HEK293 (cell line): ENCODE measurements around the gene AGXT.

Experiments used
- CTCF ChIA-PET: fragments of 350-600 bp; formaldehyde crosslinking; extraction: SDS; loops from one replicate; lab custom pipeline; 2021; ENCODE audit warnings: antibody characterized with exemption; lab: Yijun Ruan, JAX
- POLR2A ChIA-PET: fragments of 300-600 bp; formaldehyde crosslinking; extraction: SDS; loops from one replicate; lab custom pipeline; 2020; ENCODE audit warnings: antibody characterized with exemption, inconsistent platforms; lab: Yijun Ruan, JAX
- H3K27ac ChIP-seq: fragments of 200-500 bp; sonication (Bioruptor generic); 2 replicates; pipeline ENCODE4 v1.5.1; 2014; ENCODE audit warnings: low read depth, low read length, control low read depth, inconsistent platforms; ENCODE audit errors: extremely low read depth
- H3K36me3 ChIP-seq, 2 experiments: fragments of 200-500 bp in 1 of 2; sonication (Bioruptor generic) in 1 of 2; 1 replicate in 1 of 2; 2 replicates in 1 of 2; pipeline ENCODE4 v1.5.1; 2014 to 2017; ENCODE audit warnings: inconsistent platforms in 2 of 2, low read length in 2 of 2; ENCODE audit not compliant: control insufficient read depth in 2 of 2, insufficient read depth in 1 of 2
- H3K4me1 ChIP-seq: fragments of 200-500 bp; sonication (Bioruptor generic); 2 replicates; pipeline ENCODE4 v1.5.1; 2014; ENCODE audit warnings: mild to moderate bottlenecking, low read length, inconsistent platforms; ENCODE audit not compliant: control insufficient read depth, insufficient read depth
- H3K4me3 ChIP-seq: 2 replicates; pipeline ENCODE4 v1.5.1; 2011; ENCODE audit warnings: low read depth, mild to moderate bottlenecking, control low read depth, low read length, moderate library complexity
- H3K9me3 ChIP-seq: fragments of 200-500 bp; sonication (Bioruptor generic); 2 replicates; pipeline ENCODE4 v1.5.1; 2014; ENCODE audit warnings: low read depth, low read length, inconsistent platforms; ENCODE audit not compliant: control insufficient read depth, insufficient read depth
- ELK4 ChIP-seq: IDR thresholded peaks from 2 replicates; pipeline ENCODE4 v1.6.1; 2011; ENCODE audit warnings: mild to moderate bottlenecking, low read depth, low read length, borderline replicate concordance
- KLF7 ChIP-seq: fragments of 450-650 bp; formaldehyde crosslinking; IDR thresholded peaks from 2 replicates; pipeline ENCODE4 v1.5.1; 2016; ENCODE audit warnings: missing biosample characterization, missing genetic modification characterization, borderline replicate concordance
- REPIN1 ChIP-seq: fragments of 450-650 bp; formaldehyde crosslinking; IDR thresholded peaks from 2 replicates; pipeline ENCODE4 v1.5.1; 2017; ENCODE audit warnings: missing biosample characterization, missing genetic modification characterization, low read depth
- SALL2 ChIP-seq: fragments of 450-650 bp; formaldehyde crosslinking; IDR thresholded peaks from 2 replicates; pipeline ENCODE4 v1.5.0; 2017; ENCODE audit warnings: missing biosample characterization, mild to moderate bottlenecking, missing genetic modification characterization, borderline replicate concordance
- ZBTB44 ChIP-seq: fragments of 450-650 bp; IDR thresholded peaks from 2 replicates; pipeline ENCODE4 v1.5.1; 2018; ENCODE audit warnings: missing biosample characterization, mild to moderate bottlenecking, missing genetic modification characterization
- ZFHX2 ChIP-seq: fragments of 450-650 bp; formaldehyde crosslinking; conservative IDR thresholded peaks from 2 replicates; pipeline ENCODE4 v1.5.1; 2016; ENCODE audit warnings: missing biosample characterization, missing genetic modification characterization
- ZNF121 ChIP-seq: fragments of 450-650 bp; formaldehyde crosslinking; IDR thresholded peaks from 2 replicates; pipeline ENCODE4 v1.5.1; 2016; ENCODE audit warnings: missing biosample characterization, missing genetic modification characterization
- ZNF174 ChIP-seq: fragments of 450-650 bp; formaldehyde crosslinking; IDR thresholded peaks from 2 replicates; pipeline ENCODE4 v1.5.0; 2017; ENCODE audit warnings: missing biosample characterization, mild to moderate bottlenecking, missing genetic modification characterization
- ZNF2 ChIP-seq: fragments of 450-650 bp; formaldehyde crosslinking; IDR thresholded peaks from 2 replicates; pipeline ENCODE4 v1.5.1; 2016; ENCODE audit warnings: missing biosample characterization, missing genetic modification characterization
- ZNF366 ChIP-seq: fragments of 450-650 bp; formaldehyde crosslinking; conservative IDR thresholded peaks from 2 replicates; pipeline ENCODE4 v1.5.1; 2016; ENCODE audit warnings: missing biosample characterization, missing genetic modification characterization
- ZNF391 ChIP-seq: fragments of 450-650 bp; formaldehyde crosslinking; IDR thresholded peaks from 2 replicates; pipeline ENCODE4 v1.5.1; 2016; ENCODE audit warnings: low read depth, missing biosample characterization, missing genetic modification characterization, borderline replicate concordance
- ZNF426 ChIP-seq: fragments of 450-650 bp; formaldehyde crosslinking; IDR thresholded peaks from 2 replicates; pipeline ENCODE4 v1.5.1; 2017; ENCODE audit warnings: missing biosample characterization, missing genetic modification characterization, mild to moderate bottlenecking, inconsistent platforms, moderate library complexity
- ZNF501 ChIP-seq: fragments of 450-650 bp; formaldehyde crosslinking; IDR thresholded peaks from 2 replicates; pipeline ENCODE4 v1.5.1; 2016; ENCODE audit warnings: missing biosample characterization, missing genetic modification characterization
- ZNF600 ChIP-seq: fragments of 450-650 bp; formaldehyde crosslinking; IDR thresholded peaks from 2 replicates; pipeline ENCODE4 v1.5.1; 2016; ENCODE audit warnings: missing biosample characterization, missing genetic modification characterization
- ZNF654 ChIP-seq: fragments of 450-650 bp; formaldehyde crosslinking; IDR thresholded peaks from 2 replicates; pipeline ENCODE4 v1.5.1; 2016; ENCODE audit warnings: low read depth, missing biosample characterization, missing genetic modification characterization
- ZNF76 ChIP-seq: fragments of 450-650 bp; formaldehyde crosslinking; IDR thresholded peaks from 2 replicates; pipeline ENCODE4; 2016; ENCODE audit warnings: low read depth, missing biosample characterization, missing genetic modification characterization, borderline replicate concordance
- TF ChIP-seq, protein P1 (sequence below): fragments of 450-650 bp; formaldehyde crosslinking; IDR thresholded peaks from 2 replicates; pipeline ENCODE4 v1.5.1; 2016; ENCODE audit warnings: missing biosample characterization, missing genetic modification characterization
- TF ChIP-seq, protein P2 (sequence below): fragments of 450-650 bp; formaldehyde crosslinking; IDR thresholded peaks from 2 replicates; pipeline ENCODE4 v1.5.1; 2016; ENCODE audit warnings: missing biosample characterization, missing genetic modification characterization
- TF ChIP-seq, protein P3 (sequence below): fragments of 450-650 bp; formaldehyde crosslinking; IDR thresholded peaks from 2 replicates; pipeline ENCODE4 v1.5.1; 2016; ENCODE audit warnings: missing biosample characterization, missing genetic modification characterization

Gene AGXT

GRCh38 chr2:240914645-240915525 lies 46.3 kb downstream of the AGXT start:
- Histone ChIP-seq H3K4me1 (0 out of 2 replicates have a peak, but pooled peaks cover 2% of the 10 kb centered on the region), H3K36me3 (no peaks in the 10 kb centered on the region), H3K4me3 (no peak overlapping the region), H3K27ac (no peak overlapping the region), H3K9me3 (no peaks in the 10 kb centered on the region)
- ChIA-PET POLR2A (interaction anchor here (1.3 kb wide), 1 partner anchor 187 kb away, joined by 6 read pairs; the partner anchor contains the start of gene MTERF4), CTCF (interaction anchor here (0.5 to 2.1 kb wide), 29 partner anchors 7 to 684 kb away, joined by 3 to 12 read pairs (median 4); partner anchors contain the start of gene CROCC2)
- TF ChIP-seq ZNF391 (tag by site-specific recombination) (no peak), ZNF76 (tag by site-specific recombination) (no peak), ZNF2 (tag by site-specific recombination) (no peak), ELK4 (no peak), ZNF426 (no peak), ZNF501 (tag by site-specific recombination) (no peak), ZNF600 (tag by site-specific recombination) (peak; percentile 46; the same call in 1 of the 2 replicates), REPIN1 (tag by site-specific recombination) (no peak), ZBTB44 (no peak), ZNF654 (tag by site-specific recombination) (no peak), SALL2 (tag by site-specific recombination) (no peak), ZNF121 (no peak), ZNF366 (tag by site-specific recombination) (no peak), ZNF174 (no peak), ZFHX2 (tag by site-specific recombination) (0 out of 2 replicates have a peak, but pooled peaks have one; percentile 24), KLF7 (tag by site-specific recombination) (no peak)
- TF ChIP-seq, protein P1, sequence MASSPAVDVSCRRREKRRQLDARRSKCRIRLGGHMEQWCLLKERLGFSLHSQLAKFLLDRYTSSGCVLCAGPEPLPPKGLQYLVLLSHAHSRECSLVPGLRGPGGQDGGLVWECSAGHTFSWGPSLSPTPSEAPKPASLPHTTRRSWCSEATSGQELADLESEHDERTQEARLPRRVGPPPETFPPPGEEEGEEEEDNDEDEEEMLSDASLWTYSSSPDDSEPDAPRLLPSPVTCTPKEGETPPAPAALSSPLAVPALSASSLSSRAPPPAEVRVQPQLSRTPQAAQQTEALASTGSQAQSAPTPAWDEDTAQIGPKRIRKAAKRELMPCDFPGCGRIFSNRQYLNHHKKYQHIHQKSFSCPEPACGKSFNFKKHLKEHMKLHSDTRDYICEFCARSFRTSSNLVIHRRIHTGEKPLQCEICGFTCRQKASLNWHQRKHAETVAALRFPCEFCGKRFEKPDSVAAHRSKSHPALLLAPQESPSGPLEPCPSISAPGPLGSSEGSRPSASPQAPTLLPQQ = no peak
- TF ChIP-seq, protein P2, sequence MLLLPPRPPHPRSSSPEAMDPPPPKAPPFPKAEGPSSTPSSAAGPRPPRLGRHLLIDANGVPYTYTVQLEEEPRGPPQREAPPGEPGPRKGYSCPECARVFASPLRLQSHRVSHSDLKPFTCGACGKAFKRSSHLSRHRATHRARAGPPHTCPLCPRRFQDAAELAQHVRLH (tag by site-specific recombination) = no peak
- TF ChIP-seq, protein P3, sequence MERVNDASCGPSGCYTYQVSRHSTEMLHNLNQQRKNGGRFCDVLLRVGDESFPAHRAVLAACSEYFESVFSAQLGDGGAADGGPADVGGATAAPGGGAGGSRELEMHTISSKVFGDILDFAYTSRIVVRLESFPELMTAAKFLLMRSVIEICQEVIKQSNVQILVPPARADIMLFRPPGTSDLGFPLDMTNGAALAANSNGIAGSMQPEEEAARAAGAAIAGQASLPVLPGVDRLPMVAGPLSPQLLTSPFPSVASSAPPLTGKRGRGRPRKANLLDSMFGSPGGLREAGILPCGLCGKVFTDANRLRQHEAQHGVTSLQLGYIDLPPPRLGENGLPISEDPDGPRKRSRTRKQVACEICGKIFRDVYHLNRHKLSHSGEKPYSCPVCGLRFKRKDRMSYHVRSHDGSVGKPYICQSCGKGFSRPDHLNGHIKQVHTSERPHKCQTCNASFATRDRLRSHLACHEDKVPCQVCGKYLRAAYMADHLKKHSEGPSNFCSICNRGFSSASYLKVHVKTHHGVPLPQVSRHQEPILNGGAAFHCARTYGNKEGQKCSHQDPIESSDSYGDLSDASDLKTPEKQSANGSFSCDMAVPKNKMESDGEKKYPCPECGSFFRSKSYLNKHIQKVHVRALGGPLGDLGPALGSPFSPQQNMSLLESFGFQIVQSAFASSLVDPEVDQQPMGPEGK (tag by site-specific recombination) = peak; percentile 53; the same call in 1 of the 2 replicates
